ENCODE data around the gene LIM2. TPM values are rescaled to one million over a fixed set of nuclear protein-coding genes. Genes with fewer than 3 reads are reported as not detected.

LIM2 gene
- total and polyA plus RNA-seq, 2 experiments from 2014 or later = not detected

GRCh38 chr19:51345076-51345620 lies 42.6 kb downstream of the LIM2 start:
- Histone ChIP-seq H3K36me3 (replicated peaks; ENCODE audit: insufficient read depth, low read depth) (no peaks in the 10 kb centered on the region), H3K27me3 (no peaks in the 10 kb centered on the region), H3K4me3 (no peak overlapping the region), H3K4me1 (ENCODE audit: insufficient read depth) (peaks cover 3% of the 10 kb centered on the region), H2AFZ (no peak overlapping the region), H3K9me2 (replicated peaks; ENCODE audit: insufficient read depth) (no peaks in the 10 kb centered on the region), H4K20me1 (ENCODE audit: insufficient read depth, poor library complexity, severe bottlenecking) (no peaks in the 10 kb centered on the region), H3K27ac (no peak overlapping the region), H3K4me2 (no peak overlapping the region), H3K79me2 (no peaks in the 10 kb centered on the region), H3K9me3 (ENCODE audit: low read depth) (no peaks in the 10 kb centered on the region)
- 98% methylated on average over 9 of the region's 9 CpGs for whole genome bisulfite sequencing (ENCODE audit: low lambda C conversion rate, missing lambda C conversion rate)
- DNase-seq (ENCODE audit: low spot score) = no peak
- no peak for TF ChIP-seq EZH2 (IDR thresholded peaks at IDR 0.05; ENCODE audit: borderline replicate concordance)
- TF ChIP-seq EZH2phosphoT487 (IDR thresholded peaks at IDR 0.05; ENCODE audit: low read depth, severe bottlenecking, unreplicated experiment) = no peak

GRCh38 chr19:51342631-51343569 lies 44.9 kb downstream of the LIM2 start:
- Histone ChIP-seq H3K4me1 (ENCODE audit: insufficient read depth) (peaks cover 3% of the 10 kb centered on the region), H3K36me3 (replicated peaks; ENCODE audit: insufficient read depth, low read depth) (no peaks in the 10 kb centered on the region), H2AFZ (no peak overlapping the region), H3K9me2 (replicated peaks; ENCODE audit: insufficient read depth) (no peaks in the 10 kb centered on the region), H3K4me3 (no peak overlapping the region), H3K27me3 (no peaks in the 10 kb centered on the region), H3K9me3 (ENCODE audit: low read depth) (no peaks in the 10 kb centered on the region), H3K27ac (no peak overlapping the region), H3K79me2 (no peaks in the 10 kb centered on the region), H3K4me2 (no peak overlapping the region), H4K20me1 (ENCODE audit: insufficient read depth, poor library complexity, severe bottlenecking) (no peaks in the 10 kb centered on the region)
- no peak for DNase-seq (ENCODE audit: low spot score)
- TF ChIP-seq EZH2 (IDR thresholded peaks at IDR 0.05; ENCODE audit: borderline replicate concordance) (no peak), CTCF (IDR thresholded peaks at IDR 0.05; ENCODE audit: poor library complexity) (no peak), EZH2phosphoT487 (IDR thresholded peaks at IDR 0.05; ENCODE audit: low read depth, severe bottlenecking, unreplicated experiment) (no peak)
- WGBS (ENCODE audit: low lambda C conversion rate, missing lambda C conversion rate) = 65% methylated on average over 8 of the region's 9 CpGs

GRCh38 chr19:51341976-51342580 lies 45.7 kb downstream of the LIM2 start, which contains the start of gene VSIG10L:
TSS of gene VSIG10L (minus strand) at chr19:51342139. CDS start at chr19:51342124, 15 bp downstream.
- Histone ChIP-seq H4K20me1 (ENCODE audit: insufficient read depth, poor library complexity, severe bottlenecking) (no peaks in the 10 kb centered on the region), H3K27ac (peak within 1 kb of the TSS; percentile 27), H3K36me3 (replicated peaks; ENCODE audit: insufficient read depth, low read depth) (no peaks in the 10 kb centered on the region), H3K9me2 (replicated peaks; ENCODE audit: insufficient read depth) (no peaks in the 10 kb centered on the region), H3K4me3 (no peak within 1 kb of the TSS), H3K9me3 (ENCODE audit: low read depth) (no peaks in the 10 kb centered on the region), H3K4me1 (ENCODE audit: insufficient read depth) (peaks cover 3% of the 10 kb centered on the region), H3K27me3 (no peaks in the 10 kb centered on the region), H2AFZ (no peak within 1 kb of the TSS), H3K4me2 (no peak within 1 kb of the TSS), H3K79me2 (no peaks in the 10 kb centered on the region)
- no peak for TF ChIP-seq CTCF (IDR thresholded peaks at IDR 0.05; ENCODE audit: poor library complexity)
- no peak for TF ChIP-seq EZH2phosphoT487 (IDR thresholded peaks at IDR 0.05; ENCODE audit: low read depth, severe bottlenecking, unreplicated experiment)
- TF ChIP-seq EZH2 (IDR thresholded peaks at IDR 0.05; ENCODE audit: borderline replicate concordance) = no peak
- DNase-seq (ENCODE audit: low spot score) = no peak
- 58% methylated on average over 3 of the region's 3 CpGs for WGBS (ENCODE audit: low lambda C conversion rate, missing lambda C conversion rate)
